HepG2 (cell line): ENCODE results near the gene GSAP. TPM values are rescaled to one million over a fixed set of nuclear protein-coding genes. Genes with fewer than 3 reads are reported as not detected.
A peak's percentile ranks its signal among the peaks of the same experiment; 100 is the strongest.

Experiments
- AGO2 ChIP-seq: fragments of 200-400 bp; formaldehyde crosslinking; optimal IDR thresholded peaks from 2 replicates; pipeline ENCODE3; 2017; ENCODE audit warnings: mild to moderate bottlenecking, low read depth, low read length, moderate library complexity
- AHR ChIP-seq: IDR thresholded peaks from 2 replicates; pipeline ENCODE4 v1.6.1; 2018; ENCODE audit warnings: missing genetic modification reagents, missing compliant biosample characterization
- ATRX ChIP-seq: sonication (generic); formaldehyde crosslinking; IDR thresholded peaks from 2 replicates; pipeline ENCODE4 v1.4.0; 2020; ENCODE audit warnings: missing genetic modification reagents, borderline replicate concordance
- CTCF ChIP-seq: sonication (generic); formaldehyde crosslinking; IDR thresholded peaks from 2 replicates; pipeline ENCODE4 v1.5.0; 2020; ENCODE audit warnings: mild to moderate bottlenecking, missing genetic modification reagents, moderate library complexity
- GATAD1 ChIP-seq: IDR thresholded peaks from 2 replicates; pipeline ENCODE4 v1.6.1; 2016; ENCODE audit warnings: missing genetic modification reagents, missing compliant biosample characterization
- GATAD2A ChIP-seq: IDR thresholded peaks from 2 replicates; pipeline ENCODE4 v1.6.1; 2016
- HCFC1 ChIP-seq: fragments of 150-350 bp; IDR thresholded peaks from 2 replicates; pipeline ENCODE4 v1.6.1; 2014; ENCODE audit warnings: low read depth, low read length
- HOXA3 ChIP-seq: sonication (generic); formaldehyde crosslinking; IDR thresholded peaks from 2 replicates; pipeline ENCODE4 v1.5.0; 2020; ENCODE audit warnings: missing genetic modification reagents
- HOXA7 ChIP-seq: sonication (generic); formaldehyde crosslinking; IDR thresholded peaks from 2 replicates; pipeline ENCODE4 v1.8.1; 2022; ENCODE audit warnings: mild to moderate bottlenecking, missing genetic modification reagents, moderate library complexity
- MYC ChIP-seq: sonication (generic); formaldehyde crosslinking; IDR thresholded peaks from 2 replicates; pipeline ENCODE4 v1.9.0; 2021; ENCODE audit warnings: missing genetic modification reagents, borderline replicate concordance
- PCBP1 ChIP-seq: fragments of 200-400 bp; formaldehyde crosslinking; IDR thresholded peaks from 2 replicates; pipeline ENCODE4 v1.6.1; 2017; ENCODE audit warnings: mild to moderate bottlenecking, low read depth, low read length, borderline replicate concordance
- RAD51 ChIP-seq: fragments of 450-650 bp; IDR thresholded peaks from 2 replicates; pipeline ENCODE4 v1.6.1; 2016; ENCODE audit warnings: borderline replicate concordance
- RARG ChIP-seq: sonication (generic); formaldehyde crosslinking; IDR thresholded peaks from 2 replicates; pipeline ENCODE4 v1.4.0; 2020; ENCODE audit warnings: low read depth, mild to moderate bottlenecking, missing genetic modification reagents
- RFX1 ChIP-seq: fragments of 450-650 bp; IDR thresholded peaks from 2 replicates; pipeline ENCODE4 v1.6.1; 2017
- RNF2 ChIP-seq: fragments of 450-650 bp; conservative IDR thresholded peaks from 2 replicates; pipeline ENCODE4 v1.6.1; 2016; ENCODE audit warnings: low read depth
- SIN3B ChIP-seq: fragments of 150-350 bp; IDR thresholded peaks from 2 replicates; pipeline ENCODE4 v1.6.1; 2014; ENCODE audit warnings: low read length
- SRF ChIP-seq: IDR thresholded peaks from 2 replicates; pipeline ENCODE4 v1.6.1; 2011; ENCODE audit warnings: mild to moderate bottlenecking, low read depth, low read length, moderate library complexity
- TAF15 ChIP-seq: fragments of 200-400 bp; formaldehyde crosslinking; IDR thresholded peaks from one replicate; pipeline ENCODE4 v1.6.1; 2018; ENCODE audit warnings: mild to moderate bottlenecking, low read depth, low read length; ENCODE audit not compliant: poor library complexity, severe bottlenecking
- THRA ChIP-seq: sonication (generic); formaldehyde crosslinking; IDR thresholded peaks from 2 replicates; pipeline ENCODE4 v1.4.0; 2020; ENCODE audit warnings: missing genetic modification reagents, borderline replicate concordance
- TOE1 ChIP-seq: sonication (generic); formaldehyde crosslinking; IDR thresholded peaks from 2 replicates; pipeline ENCODE4 v1.4.0; 2020; ENCODE audit warnings: mild to moderate bottlenecking, missing genetic modification reagents
- U2AF2 ChIP-seq: fragments of 200-400 bp; formaldehyde crosslinking; IDR thresholded peaks from 2 replicates; pipeline ENCODE4 v1.6.1; 2017; ENCODE audit warnings: low read depth, mild to moderate bottlenecking, low read length
- ZFYVE20 ChIP-seq: sonication (generic); formaldehyde crosslinking; IDR thresholded peaks from 2 replicates; pipeline ENCODE4 v1.8.0; 2023; ENCODE audit warnings: low read depth, mild to moderate bottlenecking, moderate library complexity, missing genetic modification reagents, borderline replicate concordance
- ZNF281 ChIP-seq: sonication (generic); formaldehyde crosslinking; IDR thresholded peaks from 2 replicates; pipeline ENCODE4 v1.4.0; 2020; ENCODE audit warnings: missing genetic modification reagents, borderline replicate concordance
- ZNF326 ChIP-seq: sonication (generic); formaldehyde crosslinking; IDR thresholded peaks from 2 replicates; pipeline ENCODE4 v1.4.0; 2020; ENCODE audit warnings: missing genetic modification reagents, borderline replicate concordance
- ZNF431 ChIP-seq: sonication (generic); formaldehyde crosslinking; IDR thresholded peaks from 2 replicates; pipeline ENCODE4 v1.9.0; 2022; ENCODE audit warnings: missing genetic modification reagents, low read depth, mild to moderate bottlenecking, borderline replicate concordance
- ZNF512 ChIP-seq: sonication (generic); formaldehyde crosslinking; IDR thresholded peaks from 2 replicates; pipeline ENCODE4 v1.4.0; 2020; ENCODE audit warnings: mild to moderate bottlenecking, missing genetic modification reagents
- polyA plus RNA-seq, 8 experiments: library from polyadenylated mRNA; depleted of rRNA in 3 of 8; stranded (reverse) in 7 of 8; unstranded in 1 of 8; fragments of >200 nt; fragmentation: Illumina TruSeq in 4 of 8; extraction: Trizol in 4 of 8; gene quantifications; 2 replicates each; pipeline versions ENCODE4 v1.2.1 to v1.2.3, GENCODE V29; 2011 to 2016; ENCODE audit warnings: low read depth in 4 of 8, missing spikeins in 1 of 8, mixed read lengths in 1 of 8; ENCODE audit not compliant: insufficient read depth in 1 of 8
- total RNA-seq, 5 experiments: library from RNA; depleted of rRNA; stranded (reverse); fragments of >200 nt; fragmentation: Illumina TruSeq; extraction: Trizol; gene quantifications; 2 replicates each; pipeline ENCODE4 v1.2.3, GENCODE V29; 2016; ENCODE audit warnings: low read depth in 1 of 5

GSAP gene
- total and polyA plus RNA-seq, 2 of the 13 experiments (the other 11 are each of a cell fraction or from before 2014, with no cell fraction given) = 34.6 to 40.6 TPM

GRCh38 chr7:77415476-77415822, 700 bp downstream of the GSAP start (continued):
- TF ChIP-seq ZNF512 (CRISPR knock-in tag) (no peak), SIN3B (no peak), CTCF (CRISPR knock-in tag) (no peak), AHR (CRISPR knock-in tag) (no peak), ZNF326 (no peak), TAF15 (no peak), PCBP1 (no peak), HOXA3 (CRISPR knock-in tag) (no peak; the same call in 1 of the 2 replicates), HCFC1 (no peak), HOXA7 (CRISPR knock-in tag) (no peak), RARG (CRISPR knock-in tag) (0 out of 2 replicates have a peak, but pooled peaks have one; percentile 13), ZNF431 (no peak), TOE1 (CRISPR knock-in tag) (no peak), THRA (CRISPR knock-in tag) (no peak), ZFYVE20 (CRISPR knock-in tag) (0 out of 2 replicates have a peak, but pooled peaks have one; percentile 13), RFX1 (no peak), RAD51 (no peak), SRF (no peak), ZNF281 (CRISPR knock-in tag) (no peak), RNF2 (no peak), MYC (CRISPR knock-in tag) (no peak), GATAD2A (peak; percentile 11; the same call in 1 of the 2 replicates), GATAD1 (CRISPR knock-in tag) (0 out of 2 replicates have a peak, but pooled peaks have one; percentile 4), AGO2 (peak; percentile 99), U2AF2 (no peak), ATRX (CRISPR knock-in tag) (no peak)
